ENCODE measurements around the gene ZNF594. TPM values are rescaled to one million over a fixed set of nuclear protein-coding genes. Genes with fewer than 3 reads are reported as not detected.
"Not testable (repeated sequence)": the region's sequence is repeated elsewhere in the genome, so short reads cannot be mapped to it uniquely, and the experiment has no call there.

ZNF594 gene
- total and polyA plus RNA-seq, 2 donors (not counting 3 experiments of a cell fraction or from before 2014, with no cell fraction given), result 1.2 to 5.8 TPM

DNA sequence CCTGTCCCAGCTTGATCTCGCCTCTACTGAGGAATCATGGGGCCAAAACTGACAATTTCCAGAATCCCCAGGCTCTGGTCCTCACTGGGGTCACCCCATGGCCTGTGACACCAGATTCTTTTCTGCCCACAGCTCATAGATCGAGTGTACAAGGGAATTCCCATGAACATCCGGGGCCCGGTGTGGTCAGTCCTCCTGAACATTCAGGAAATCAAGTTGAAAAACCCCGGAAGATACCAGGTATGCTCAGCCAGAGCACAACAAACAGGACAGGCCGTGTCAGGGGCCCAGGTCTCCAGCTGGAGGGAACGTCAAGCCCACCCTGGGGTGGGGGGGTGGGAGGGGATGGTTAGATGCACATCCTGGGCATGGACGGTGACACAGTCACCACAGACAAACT, 58.4 kb downstream of the ZNF594 start:
- FAIRE-seq (no peak), DNase-seq (ENCODE audit: low read depth, low spot score) (no peak)
- H3K79me2 ChIP-seq (ENCODE audit: control insufficient read depth, insufficient read depth, low read length), result no peaks in the 10 kb centered on the region
- H4K20me1 ChIP-seq (replicated peaks; ENCODE audit: control insufficient read depth, extremely low read depth, insufficient read depth, low read length), result no peaks in the 10 kb centered on the region
- H2AFZ ChIP-seq (ENCODE audit: low read depth, low read length), result no peak overlapping the region
- no peaks in the 10 kb centered on the region for H3K27me3 ChIP-seq (ENCODE audit: control insufficient read depth in 2 of 2, insufficient read depth in 2 of 2, low read length in 2 of 2)
- TF ChIP-seq JUN (IDR thresholded peaks at IDR 0.05; ENCODE audit: borderline replicate concordance, insufficient read depth, insufficient read length, low read depth), result no peak
- TF ChIP-seq, protein P1, sequence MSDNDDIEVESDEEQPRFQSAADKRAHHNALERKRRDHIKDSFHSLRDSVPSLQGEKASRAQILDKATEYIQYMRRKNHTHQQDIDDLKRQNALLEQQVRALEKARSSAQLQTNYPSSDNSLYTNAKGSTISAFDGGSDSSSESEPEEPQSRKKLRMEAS (IDR thresholded peaks at IDR 0.05; ENCODE audit: insufficient read depth, insufficient read length), result no peak
- no peak for TF ChIP-seq CTCF (IDR thresholded peaks at IDR 0.05; ENCODE audit: extremely low read depth in 1 of 2, insufficient read depth in 1 of 2, low read depth in 1 of 2, low read length in 2 of 2)
- no peak for TF ChIP-seq GATA2 (IDR thresholded peaks at IDR 0.05; ENCODE audit: insufficient read depth, insufficient read length, low read depth, low read length)
- no peak for TF ChIP-seq FOS (IDR thresholded peaks at IDR 0.05; ENCODE audit: borderline replicate concordance, insufficient read depth, low read length)
- TF ChIP-seq POLR2A (IDR thresholded peaks at IDR 0.05; ENCODE audit: low read depth, low read length), result no peak
- no peak for TF ChIP-seq POLR2AphosphoS5 (IDR thresholded peaks at IDR 0.05; ENCODE audit: insufficient read depth, low read depth, low read length)
- no peak for TF ChIP-seq EZH2 (IDR thresholded peaks at IDR 0.05; ENCODE audit: borderline replicate concordance, low read depth, low read length, severe bottlenecking)
- no peak for TF ChIP-seq MYC (IDR thresholded peaks at IDR 0.05; ENCODE audit: low read depth, low read length)
- H3K4me2 ChIP-seq (ENCODE audit: insufficient read depth, low read length), result no peak overlapping the region
- no TSS peak for BruUV-seq (replicated peaks)
- H3K27ac ChIP-seq (ENCODE audit: insufficient read depth, low read depth, low read length), result no peak overlapping the region
- dilution Hi-C loops (cut with MboI; ENCODE audit: extremely low pct_ligation_motif_present, low sequenced_read_pairs) (no loop called here), intact Hi-C loops (cut with micrococcal nuclease) (no loop called here)
- H3K9ac ChIP-seq (replicated peaks; ENCODE audit: extremely low read depth, insufficient read depth, low read length), result no peak overlapping the region
- H3K9me1 ChIP-seq (replicated peaks; ENCODE audit: control insufficient read depth, extremely low read depth, insufficient read depth, low read length), result no peaks in the 10 kb centered on the region
- no peaks in the 10 kb centered on the region for H3K36me3 ChIP-seq (ENCODE audit: control insufficient read depth in 2 of 2, extremely low read depth in 1 of 2, insufficient read depth in 2 of 2, low read length in 2 of 2)
- H3K4me1 ChIP-seq (ENCODE audit: control insufficient read depth, extremely low read depth, insufficient read depth, low read length), result no peaks in the 10 kb centered on the region
- POLR2A ChIA-PET, result no interaction called here
- CTCF ChIA-PET, result no interaction called here
- H3K9me3 ChIP-seq (replicated peaks; ENCODE audit: control insufficient read depth, insufficient read depth, low read length), result no peaks in the 10 kb centered on the region
- no peak overlapping the region for H3K4me3 ChIP-seq (replicated peaks in 1 of 3; ENCODE audit: insufficient read depth in 1 of 3, low read depth in 1 of 3, low read length in 3 of 3)

- H4K20me1 ChIP-seq (replicated peaks; ENCODE audit: control insufficient read depth, extremely low read depth, insufficient read depth, low read length); POLR2A ChIA-PET; H3K27ac ChIP-seq (ENCODE audit: insufficient read depth, low read depth, low read length); H3K36me3 ChIP-seq (ENCODE audit: control insufficient read depth in 2 of 2, extremely low read depth in 1 of 2, insufficient read depth in 2 of 2, low read length in 2 of 2); H3K27me3 ChIP-seq (ENCODE audit: control insufficient read depth in 2 of 2, insufficient read depth in 2 of 2, low read length in 2 of 2); dilution Hi-C loops (cut with MboI; ENCODE audit: extremely low pct_ligation_motif_present, low sequenced_read_pairs); H3K9ac ChIP-seq (replicated peaks; ENCODE audit: extremely low read depth, insufficient read depth, low read length); H3K9me3 ChIP-seq (replicated peaks; ENCODE audit: control insufficient read depth, insufficient read depth, low read length); H3K9me1 ChIP-seq (replicated peaks; ENCODE audit: control insufficient read depth, extremely low read depth, insufficient read depth, low read length); intact Hi-C loops (cut with micrococcal nuclease); BruUV-seq (replicated peaks); FAIRE-seq; CTCF ChIA-PET; H3K4me2 ChIP-seq (ENCODE audit: insufficient read depth, low read length); H3K79me2 ChIP-seq (ENCODE audit: control insufficient read depth, insufficient read depth, low read length); H2AFZ ChIP-seq (ENCODE audit: low read depth, low read length); H3K4me1 ChIP-seq (ENCODE audit: control insufficient read depth, extremely low read depth, insufficient read depth, low read length); H3K4me3 ChIP-seq (replicated peaks in 1 of 3; ENCODE audit: insufficient read depth in 1 of 3, low read depth in 1 of 3, low read length in 3 of 3); DNase-seq (ENCODE audit: low read depth, low spot score): not testable (repeated sequence)
Observed at GRCh38 chr17:5132503-5133225, 59.0 kb downstream of the ZNF594 start.

Data from endothelial cell of umbilical vein (primary cell).